Measurements from ENCODE around the gene ITIH2. TPM values are rescaled to one million over a fixed set of nuclear protein-coding genes. Genes with fewer than 3 reads are reported as not detected.

ITIH2 gene
- total and polyA plus RNA-seq, 9 of the 15 experiments (the other 6 are each of a cell fraction or from before 2014, with no cell fraction given), result 0.66 TPM; not detected in 8

DNA sequence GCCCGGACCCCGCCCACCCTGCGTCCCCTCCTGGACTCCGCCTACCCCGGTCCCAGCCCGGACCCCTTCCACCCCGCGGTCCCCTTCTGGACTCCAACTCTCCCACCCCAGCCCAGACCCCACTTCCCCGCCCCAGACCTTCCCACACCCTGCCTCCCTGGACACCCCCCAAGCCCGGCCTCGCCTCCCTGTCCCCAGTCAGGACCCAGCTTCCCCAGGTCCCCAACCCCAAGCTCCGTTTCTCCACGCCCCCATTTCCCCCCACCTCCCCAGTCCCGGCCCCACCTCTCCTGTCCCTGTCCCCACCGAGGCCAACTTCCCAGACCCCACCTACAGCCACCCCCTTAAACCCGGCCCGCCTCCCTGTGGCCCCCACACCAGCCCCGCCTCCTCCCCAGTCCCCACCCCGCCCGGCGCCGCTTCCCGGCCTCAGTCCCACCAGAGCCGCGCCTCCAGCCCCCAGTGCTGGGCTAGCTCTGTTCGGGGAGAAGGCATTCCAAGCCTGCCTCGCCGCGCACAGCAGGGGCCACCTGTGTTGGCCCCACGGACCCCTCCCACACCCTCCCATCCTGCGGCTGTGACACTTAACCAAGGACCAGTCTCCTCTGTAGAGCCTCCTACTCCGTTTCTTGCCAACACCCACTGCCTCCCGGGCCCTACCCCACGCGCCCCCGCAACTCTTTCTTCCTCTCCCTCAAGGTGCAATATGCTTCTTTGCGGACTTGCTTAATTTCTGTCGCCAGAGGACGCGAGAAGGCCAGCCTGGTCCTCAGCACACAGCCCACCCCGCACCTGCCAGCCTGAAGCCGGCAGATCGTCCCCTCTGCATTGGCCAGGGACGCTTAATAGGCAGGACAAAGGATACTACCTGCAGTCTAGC, 35.6 kb upstream of the ITIH2 start (continued):
- TF ChIP-seq CEBPZ (IDR thresholded peaks at IDR 0.05; ENCODE audit: borderline replicate concordance, low read depth, low read length), result no peak
- TF ChIP-seq NR2F6 (CRISPR knock-in tag; IDR thresholded peaks at IDR 0.05), result no peak
- TF ChIP-seq ZNF217 (CRISPR knock-in tag; IDR thresholded peaks at IDR 0.05), result no peak

DNA sequence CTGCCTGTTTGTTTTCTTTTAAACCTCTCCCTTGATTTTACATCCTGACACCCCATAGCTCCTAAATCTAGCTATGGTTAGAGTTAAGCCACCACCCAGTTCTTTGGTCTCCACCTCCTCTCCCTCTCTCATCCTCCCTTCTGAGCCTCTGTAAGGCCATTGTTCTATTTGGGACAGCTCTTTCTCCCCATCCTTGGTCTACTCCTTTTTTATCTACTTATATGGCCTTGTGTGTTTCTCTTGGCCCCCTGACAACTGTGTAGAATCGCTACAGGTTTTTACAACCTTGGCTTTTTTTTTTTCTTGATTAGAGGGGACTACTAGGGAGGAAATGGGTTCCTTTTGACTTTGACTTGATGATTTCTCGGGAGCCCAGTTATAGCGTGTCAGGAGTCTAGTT, 33.0 kb upstream of the ITIH2 start:
- H2AFZ ChIP-seq (ENCODE audit: low read depth, low read length), result no peak overlapping the region
- 0% methylated on average over 3 of the region's 3 CpGs for WGBS (ENCODE audit: insufficient coverage, low coverage, missing lambda C conversion rate)
- no peak overlapping the region for H3K4me3 ChIP-seq
- BruUV-seq (replicated peaks), result no TSS peak
- FAIRE-seq (no peak), ATAC-seq (no peak), DNase-seq (ENCODE audit: extremely low read depth in 1 of 4, low spot score in 3 of 4) (no peak)
- no peak overlapping the region for H3K9ac ChIP-seq (ENCODE audit: insufficient read depth in 1 of 2, low read depth in 2 of 2, low read length in 2 of 2)
- no peaks in the 10 kb centered on the region for H3K9me3 ChIP-seq (replicated peaks; ENCODE audit: control insufficient read depth, insufficient read depth, low read depth, low read length)
- intact Hi-C loops (cut with micrococcal nuclease), result no loop called here
- no peaks in the 10 kb centered on the region for H4K20me1 ChIP-seq (replicated peaks; ENCODE audit: control insufficient read depth, insufficient read depth, low read length)
- no peaks in the 10 kb centered on the region for H3K36me3 ChIP-seq (ENCODE audit: control insufficient read depth, insufficient read depth, low read length)
- ChIA-PET POLR2A (interaction anchor here (1.2 kb wide), 1 partner anchor 17 kb away, joined by 3 read pairs; no protein-coding TSS in a partner anchor), CTCF (ENCODE audit: low intra/inter-chr PET ratio) (no interaction called here)
- peaks cover 19 to 29% of the 10 kb centered on the region in 2 experiments; a peak in 4 of 5 replicates for H3K27me3 ChIP-seq (ENCODE audit: control insufficient read depth in 2 of 2, insufficient read depth in 2 of 2, low read length in 2 of 2)
- no peak overlapping the region for H3K27ac ChIP-seq (ENCODE audit: extremely low read depth, low read depth, low read length)
- peaks cover 0 to 7% of the 10 kb centered on the region in 2 experiments; a peak in 2 of 5 replicates for H3K4me1 ChIP-seq (replicated peaks in 1 of 2; ENCODE audit: control insufficient read depth in 2 of 2, insufficient read depth in 2 of 2, low read length in 2 of 2)
- H3K9me1 ChIP-seq (ENCODE audit: control insufficient read depth, insufficient read depth, low read length), result no peaks in the 10 kb centered on the region
- no peak overlapping the region for H3K4me2 ChIP-seq (ENCODE audit: insufficient read depth, low read length)
- no peaks in the 10 kb centered on the region for H3K79me2 ChIP-seq (ENCODE audit: control insufficient read depth, insufficient read depth, low read length)
- in situ Hi-C loops (cut with MboI), result no loop called here
- TF ChIP-seq ZNF644 (tag; IDR thresholded peaks at IDR 0.05; ENCODE audit: low read depth) (no peak), ZNF707 (CRISPR knock-in tag; conservative IDR thresholded peaks at IDR 0.05) (no peak), ZSCAN29 (IDR thresholded peaks at IDR 0.05) (no peak), REST (IDR thresholded peaks at IDR 0.05; ENCODE audit: borderline replicate concordance) (no peak), REST (CRISPR knock-in tag; IDR thresholded peaks at IDR 0.05; ENCODE audit: low read depth) (no peak)

Measured in K562 (cell line).